ENCODE results near the gene PARD3. TPM values are rescaled to one million over a fixed set of nuclear protein-coding genes. Genes with fewer than 3 reads are reported as not detected.

PARD3 gene
- total RNA-seq, 1 experiment from 2014 or later = 54.0 TPM

GRCh38 chr10:34153663-34154382, 661.3 kb downstream of the PARD3 start:
- H3K27me3 ChIP-seq (replicated peaks) = no peaks in the 10 kb centered on the region
- peaks cover 11% of the 10 kb centered on the region for H3K4me1 ChIP-seq (replicated peaks)
- H3K9me3 ChIP-seq (replicated peaks) = no peaks in the 10 kb centered on the region
- DNase-seq (ENCODE audit: low read depth in 1 of 2, low spot score in 2 of 2) = no peak
- H3K27ac ChIP-seq = no peak overlapping the region
- no peaks in the 10 kb centered on the region for H3K36me3 ChIP-seq
- no peak overlapping the region for H3K4me3 ChIP-seq

GRCh38 chr10:34152434-34152833, 662.7 kb downstream of the PARD3 start:
- no peak for DNase-seq (ENCODE audit: low read depth in 1 of 2, low spot score in 2 of 2)
- H3K36me3 ChIP-seq = no peaks in the 10 kb centered on the region
- no peaks in the 10 kb centered on the region for H3K27me3 ChIP-seq (replicated peaks)
- H3K9me3 ChIP-seq (replicated peaks) = no peaks in the 10 kb centered on the region
- H3K4me1 ChIP-seq (replicated peaks) = peaks cover 9% of the 10 kb centered on the region
- no peak overlapping the region for H3K27ac ChIP-seq
- H3K4me3 ChIP-seq = no peak overlapping the region

GRCh38 chr10:34151931-34152330, 663.2 kb downstream of the PARD3 start:
- no peak for DNase-seq (ENCODE audit: low read depth in 1 of 2, low spot score in 2 of 2)
- Histone ChIP-seq H3K9me3 (replicated peaks) (no peaks in the 10 kb centered on the region), H3K27ac (no peak overlapping the region), H3K36me3 (no peaks in the 10 kb centered on the region), H3K4me3 (no peak overlapping the region), H3K4me1 (replicated peaks) (peaks cover 7% of the 10 kb centered on the region), H3K27me3 (replicated peaks) (no peaks in the 10 kb centered on the region)

DNA sequence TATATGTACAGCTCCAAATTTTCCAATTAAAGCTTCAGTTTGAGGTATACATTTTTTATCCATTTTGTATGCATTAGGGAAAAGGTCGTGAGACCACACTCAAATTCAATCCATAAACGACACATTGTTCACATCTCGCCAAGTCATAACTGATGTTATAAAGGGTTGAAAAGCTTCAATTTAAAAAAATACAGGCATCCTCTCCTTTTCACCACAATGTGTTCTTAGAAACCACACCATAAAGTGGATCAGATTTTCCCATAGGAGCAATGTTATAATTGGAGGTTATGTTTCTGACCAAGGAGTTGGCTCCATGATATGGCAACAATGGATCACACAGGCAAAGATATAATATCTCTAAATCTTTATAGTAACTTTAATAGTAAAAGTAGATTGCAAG, 663.6 kb downstream of the PARD3 start:
- H3K27ac ChIP-seq = no peak overlapping the region
- H3K9me3 ChIP-seq (replicated peaks) = no peaks in the 10 kb centered on the region
- peaks cover 7% of the 10 kb centered on the region for H3K4me1 ChIP-seq (replicated peaks)
- H3K36me3 ChIP-seq = no peaks in the 10 kb centered on the region
- DNase-seq (ENCODE audit: low read depth in 1 of 2, low spot score in 2 of 2) = no peak
- no peaks in the 10 kb centered on the region for H3K27me3 ChIP-seq (replicated peaks)
- no peak overlapping the region for H3K4me3 ChIP-seq

GRCh38 chr10:34150103-34150502, 665.0 kb downstream of the PARD3 start:
- peaks cover 21% of the 10 kb centered on the region for H3K4me1 ChIP-seq (replicated peaks)
- no peak overlapping the region for H3K27ac ChIP-seq
- H3K36me3 ChIP-seq = no peaks in the 10 kb centered on the region
- H3K9me3 ChIP-seq (replicated peaks) = no peaks in the 10 kb centered on the region; the same call in 1 of the 2 replicates
- H3K4me3 ChIP-seq = no peak overlapping the region
- no peak for DNase-seq (ENCODE audit: low read depth in 1 of 2, low spot score in 2 of 2)
- no peaks in the 10 kb centered on the region for H3K27me3 ChIP-seq (replicated peaks)

DNA sequence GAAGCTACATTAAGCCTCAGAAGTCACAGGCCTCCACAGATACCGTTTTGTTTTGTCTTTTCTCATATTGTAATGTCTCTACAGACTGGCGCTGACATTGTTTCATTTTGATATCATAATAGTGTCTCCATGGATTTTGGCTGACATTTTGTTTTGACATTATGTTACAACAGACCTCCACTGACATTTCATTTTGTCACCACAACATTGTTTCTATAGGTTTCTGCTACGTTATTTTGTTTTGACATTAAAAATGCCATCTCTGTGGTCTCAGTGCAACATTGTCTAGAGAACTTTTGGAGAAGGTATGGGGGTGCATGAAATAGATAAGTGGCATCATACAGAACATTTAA, 666.8 kb downstream of the PARD3 start:
- Histone ChIP-seq H3K4me1 (replicated peaks) (peaks cover 21% of the 10 kb centered on the region), H3K27ac (no peak overlapping the region), H3K27me3 (replicated peaks) (no peaks in the 10 kb centered on the region), H3K4me3 (no peak overlapping the region), H3K9me3 (replicated peaks) (no peaks in the 10 kb centered on the region; the same call in 1 of the 2 replicates), H3K36me3 (no peaks in the 10 kb centered on the region)
- no peak for DNase-seq (ENCODE audit: low read depth in 1 of 2, low spot score in 2 of 2)

GRCh38 chr10:34147641-34148304, 667.3 kb downstream of the PARD3 start:
- peaks cover 21% of the 10 kb centered on the region for H3K4me1 ChIP-seq (replicated peaks)
- H3K4me3 ChIP-seq = no peak overlapping the region

GRCh38 chr10:34145715-34146114, 669.4 kb downstream of the PARD3 start:
- Histone ChIP-seq H3K4me1 (replicated peaks) (peaks cover 21% of the 10 kb centered on the region), H3K9me3 (replicated peaks) (no peaks in the 10 kb centered on the region; the same call in 1 of the 2 replicates), H3K27me3 (replicated peaks) (no peaks in the 10 kb centered on the region), H3K36me3 (no peaks in the 10 kb centered on the region), H3K4me3 (no peak overlapping the region), H3K27ac (peak overlapping the region; percentile 69)
- DNase-seq (ENCODE audit: low read depth in 1 of 2, low spot score in 2 of 2) = peak; percentile 54 to 67

More at GRCh38 chr10:34147641-34148304, 667.3 kb downstream of the PARD3 start:
- DNase-seq (ENCODE audit: low read depth in 1 of 2, low spot score in 2 of 2) = no peak
- no peaks in the 10 kb centered on the region; the same call in 1 of the 2 replicates for H3K9me3 ChIP-seq (replicated peaks)
- H3K27ac ChIP-seq = no peak overlapping the region
- no peaks in the 10 kb centered on the region for H3K36me3 ChIP-seq
- no peaks in the 10 kb centered on the region for H3K27me3 ChIP-seq (replicated peaks)

- H3K4me1 ChIP-seq (replicated peaks) = peaks cover 21% of the 10 kb centered on the region
- H3K27ac ChIP-seq = no peak overlapping the region
- no peaks in the 10 kb centered on the region; the same call in 1 of the 2 replicates for H3K9me3 ChIP-seq (replicated peaks)
- no peak for DNase-seq (ENCODE audit: low read depth in 1 of 2, low spot score in 2 of 2)
- H3K4me3 ChIP-seq = no peak overlapping the region
- H3K27me3 ChIP-seq (replicated peaks) = no peaks in the 10 kb centered on the region
- H3K36me3 ChIP-seq = no peaks in the 10 kb centered on the region
Measured at GRCh38 chr10:34143466-34143865, 671.6 kb downstream of the PARD3 start.

DNA sequence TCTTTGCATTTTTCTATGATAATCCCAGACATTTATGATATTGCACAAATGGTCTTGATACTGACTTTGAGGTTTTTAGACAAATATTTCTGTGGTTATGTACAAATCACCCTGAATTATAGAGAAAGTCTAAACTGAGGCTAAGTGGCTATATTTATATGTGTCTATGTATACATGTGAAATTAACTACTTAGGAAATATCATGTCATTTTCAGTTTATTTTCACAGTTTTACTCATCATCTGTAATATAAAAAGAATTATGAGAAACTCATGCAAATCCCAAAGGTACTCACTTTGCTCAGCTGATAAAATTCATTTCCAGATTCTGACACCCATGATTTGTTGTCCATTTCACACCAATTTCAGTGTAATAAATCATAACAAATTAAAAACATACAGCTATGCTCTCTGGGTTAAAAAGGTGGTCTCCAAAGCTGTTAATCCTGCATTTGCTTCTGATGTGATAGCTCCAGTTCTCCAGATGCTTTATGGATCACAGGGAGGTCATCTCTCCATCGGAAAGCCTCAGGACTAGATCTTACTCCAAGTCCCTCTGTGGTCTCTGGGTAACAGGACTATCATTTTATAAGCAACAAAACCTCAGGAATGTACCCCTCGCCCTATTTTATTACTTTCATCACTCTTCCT, 673.9 kb downstream of the PARD3 start:
- DNase-seq (ENCODE audit: low read depth in 1 of 2, low spot score in 2 of 2) = no peak
- Histone ChIP-seq H3K9me3 (replicated peaks) (no peaks in the 10 kb centered on the region; the same call in 1 of the 2 replicates), H3K36me3 (no peaks in the 10 kb centered on the region), H3K27me3 (replicated peaks) (no peaks in the 10 kb centered on the region), H3K4me1 (replicated peaks) (peaks cover 10% of the 10 kb centered on the region), H3K27ac (no peak overlapping the region), H3K4me3 (no peak overlapping the region)

DNA sequence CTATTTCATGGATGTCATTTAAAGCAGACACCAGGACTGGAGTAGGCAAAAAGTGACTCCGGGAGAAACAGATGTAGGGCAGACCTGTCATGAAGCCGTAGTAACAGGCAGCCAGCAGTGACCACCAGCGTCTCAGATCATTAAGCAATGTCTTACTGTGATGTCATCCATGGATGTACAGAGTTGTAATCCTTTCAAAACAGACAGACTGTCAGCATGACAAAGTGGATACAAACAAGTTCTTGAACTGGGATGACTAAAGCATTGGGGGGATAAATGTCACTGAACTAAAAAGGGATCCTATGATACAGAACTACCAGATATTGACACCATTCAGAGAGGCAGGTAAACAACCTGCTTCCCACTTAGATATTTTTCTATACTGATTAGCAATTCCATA, 675.5 kb downstream of the PARD3 start:
- no peaks in the 10 kb centered on the region for H3K36me3 ChIP-seq
- no peaks in the 10 kb centered on the region for H3K27me3 ChIP-seq (replicated peaks)
- DNase-seq (ENCODE audit: low read depth in 1 of 2, low spot score in 2 of 2) = no peak
- H3K27ac ChIP-seq = no peak overlapping the region
- H3K4me3 ChIP-seq = no peak overlapping the region
- no peaks in the 10 kb centered on the region for H3K4me1 ChIP-seq (replicated peaks)
- H3K9me3 ChIP-seq (replicated peaks) = no peaks in the 10 kb centered on the region

DNA sequence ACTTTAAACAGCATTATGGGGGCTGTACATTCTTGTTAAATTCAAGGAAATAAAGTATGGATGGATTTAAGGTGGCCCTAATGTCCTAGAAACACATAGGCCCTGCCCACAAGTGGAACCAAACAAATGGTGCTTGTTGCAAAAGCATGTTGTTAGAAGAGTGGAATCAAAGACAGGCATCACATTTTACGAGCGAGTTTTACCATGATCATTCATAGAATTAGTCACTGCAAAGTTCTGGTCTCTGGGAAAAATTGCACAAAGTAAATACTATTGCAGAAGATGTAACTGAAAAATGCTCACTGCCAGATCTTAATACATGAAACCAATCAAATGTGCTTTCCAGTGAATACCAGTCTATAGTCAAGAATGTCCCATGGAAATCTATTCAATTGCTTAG, 677.1 kb downstream of the PARD3 start:
- Histone ChIP-seq H3K4me3 (no peak overlapping the region), H3K4me1 (replicated peaks) (no peaks in the 10 kb centered on the region), H3K9me3 (replicated peaks) (no peaks in the 10 kb centered on the region), H3K27me3 (replicated peaks) (no peaks in the 10 kb centered on the region), H3K27ac (no peak overlapping the region), H3K36me3 (no peaks in the 10 kb centered on the region)
- DNase-seq (ENCODE audit: low read depth in 1 of 2, low spot score in 2 of 2) = no peak

GRCh38 chr10:34137201-34137600, 677.9 kb downstream of the PARD3 start:
- Histone ChIP-seq H3K27ac (no peak overlapping the region), H3K4me1 (replicated peaks) (no peaks in the 10 kb centered on the region), H3K4me3 (no peak overlapping the region), H3K9me3 (replicated peaks) (no peaks in the 10 kb centered on the region), H3K36me3 (no peaks in the 10 kb centered on the region), H3K27me3 (replicated peaks) (no peaks in the 10 kb centered on the region)
- DNase-seq (ENCODE audit: low read depth in 1 of 2, low spot score in 2 of 2) = no peak

DNA sequence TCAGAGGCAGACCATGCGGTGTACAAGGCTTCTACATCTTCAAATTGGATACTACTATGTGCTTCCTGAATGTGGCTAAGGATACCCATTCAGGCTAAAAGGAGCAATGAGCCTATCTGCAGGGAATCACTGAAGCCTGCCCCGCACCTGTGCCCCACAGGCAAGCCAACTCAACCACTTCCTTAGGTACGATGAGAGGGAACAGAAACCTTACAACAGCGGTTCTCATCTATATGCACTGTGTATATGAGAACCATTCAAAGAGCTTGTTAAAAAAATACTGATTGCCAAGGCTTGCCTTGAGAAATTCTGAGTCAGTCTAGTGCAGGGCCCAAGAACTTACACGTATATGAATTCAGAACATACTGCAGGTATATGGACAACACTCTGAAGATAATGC, 679.6 kb downstream of the PARD3 start:
- Histone ChIP-seq H3K9me3 (replicated peaks) (no peaks in the 10 kb centered on the region), H3K4me3 (no peak overlapping the region), H3K27me3 (replicated peaks) (no peaks in the 10 kb centered on the region), H3K36me3 (0 out of 2 replicates have a peak, but pooled peaks cover 2% of the 10 kb centered on the region), H3K4me1 (replicated peaks) (no peaks in the 10 kb centered on the region), H3K27ac (no peak overlapping the region)
- no peak for DNase-seq (ENCODE audit: low read depth in 1 of 2, low spot score in 2 of 2)
